Activated CD4-positive, alpha-beta T cell treated with anti-CD3 and anti-CD28 coated beads for 48 hours (primary cell): ENCODE data around the gene RHCE.
A peak's percentile ranks its signal among the peaks of the same experiment; 100 is the strongest.
"Not testable (repeated sequence)": the region's sequence is repeated elsewhere in the genome, so short reads cannot be mapped to it uniquely, and the experiment has no call there.

ENCODE experiments used
- DNase-seq: peaks from one replicate; pipeline ENCODE4 v3.0.0-alpha.2; 2020

The RHCE gene

GRCh38 chr1:25420715-25421114 lies at the start of gene RHCE:
Gene RHCE (minus strand): TSS chr1:25420825. CDS start chr1:25420786, 39 bp downstream.
- DNase-seq, result not testable (repeated sequence)

GRCh38 chr1:25469177-25469576 lies 48.6 kb upstream of the RHCE start:
- DNase-seq, result no peak

GRCh38 chr1:25468033-25468432 lies 47.4 kb upstream of the RHCE start:
- DNase-seq, result no peak

GRCh38 chr1:25467616-25468015 lies 47.0 kb upstream of the RHCE start:
- DNase-seq, result no peak

- no peak for DNase-seq
These were observed 46.6 kb upstream of the RHCE start for GRCh38 chr1:25467193-25467592.

GRCh38 chr1:25462732-25463131 lies 42.1 kb upstream of the RHCE start:
- DNase-seq, result no peak

GRCh38 chr1:25461849-25462248 lies 41.2 kb upstream of the RHCE start:
- no peak for DNase-seq

- not testable (repeated sequence) for DNase-seq
These were observed 40.2 kb upstream of the RHCE start for GRCh38 chr1:25460816-25461215.

- DNase-seq, result no peak
These were observed 39.4 kb upstream of the RHCE start for GRCh38 chr1:25460020-25460419.

- DNase-seq, result no peak
These were observed 38.1 kb upstream of the RHCE start for GRCh38 chr1:25458541-25459298.

GRCh38 chr1:25456502-25456901 lies 35.9 kb upstream of the RHCE start:
- no peak for DNase-seq

GRCh38 chr1:25451908-25452307 lies 31.3 kb upstream of the RHCE start:
- DNase-seq, result no peak

- DNase-seq, result no peak
These were observed 30.3 kb upstream of the RHCE start for GRCh38 chr1:25450891-25451290.

- no peak for DNase-seq
These were observed 26.9 kb upstream of the RHCE start for GRCh38 chr1:25447547-25447946.

GRCh38 chr1:25445993-25446538 lies 25.4 kb upstream of the RHCE start:
- no peak for DNase-seq

- not testable (repeated sequence) for DNase-seq
These were observed 24.0 kb upstream of the RHCE start for GRCh38 chr1:25444604-25445003.

GRCh38 chr1:25443030-25443699 lies 22.5 kb upstream of the RHCE start:
- no peak for DNase-seq

- no peak for DNase-seq
These were observed 21.6 kb upstream of the RHCE start for GRCh38 chr1:25442178-25442577.

- DNase-seq, result no peak
These were observed 18.7 kb upstream of the RHCE start for GRCh38 chr1:25439287-25439686.

GRCh38 chr1:25437672-25438071 lies 17.0 kb upstream of the RHCE start:
- DNase-seq, result no peak

- DNase-seq, result peak; percentile 15
These were observed 14.9 kb upstream of the RHCE start for GRCh38 chr1:25435397-25436108.

GRCh38 chr1:25433389-25434186 lies 13.0 kb upstream of the RHCE start:
- DNase-seq, result no peak
